Activated CD8-positive, alpha-beta memory T cell treated with anti-CD3 and anti-CD28 coated beads for 1 hour (primary cell): ENCODE measurements around the gene KHK.

Source experiments
- DNase-seq, 2 donors: peaks; one replicate each; pipeline ENCODE4 v3.0.0-alpha.2; 2020; ENCODE audit warnings: low read depth in 1 of 2; ENCODE audit errors: extremely low read depth in 1 of 2

Gene KHK

DNA sequence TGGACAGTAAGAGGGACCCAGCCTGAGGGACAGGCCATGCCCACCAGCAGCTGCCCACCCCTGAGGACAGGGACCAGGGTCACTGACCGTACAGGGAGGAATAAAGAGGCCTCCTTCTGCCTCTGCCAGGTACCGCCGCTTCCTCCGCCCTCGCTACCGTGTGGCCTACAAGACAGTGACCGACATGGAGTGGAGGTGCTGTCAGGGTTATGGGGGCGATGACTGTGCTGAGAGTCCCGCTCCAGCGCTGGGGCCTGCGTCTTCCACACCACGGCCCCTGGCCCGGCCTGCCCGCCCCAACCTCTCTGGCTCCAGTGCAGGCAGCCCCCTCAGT, 6.0 kb upstream of the KHK start:
- DNase-seq = no peak

- DNase-seq = no peak
These were observed 4.4 kb upstream of the KHK start for GRCh38 chr2:27081984-27082772.

DNA sequence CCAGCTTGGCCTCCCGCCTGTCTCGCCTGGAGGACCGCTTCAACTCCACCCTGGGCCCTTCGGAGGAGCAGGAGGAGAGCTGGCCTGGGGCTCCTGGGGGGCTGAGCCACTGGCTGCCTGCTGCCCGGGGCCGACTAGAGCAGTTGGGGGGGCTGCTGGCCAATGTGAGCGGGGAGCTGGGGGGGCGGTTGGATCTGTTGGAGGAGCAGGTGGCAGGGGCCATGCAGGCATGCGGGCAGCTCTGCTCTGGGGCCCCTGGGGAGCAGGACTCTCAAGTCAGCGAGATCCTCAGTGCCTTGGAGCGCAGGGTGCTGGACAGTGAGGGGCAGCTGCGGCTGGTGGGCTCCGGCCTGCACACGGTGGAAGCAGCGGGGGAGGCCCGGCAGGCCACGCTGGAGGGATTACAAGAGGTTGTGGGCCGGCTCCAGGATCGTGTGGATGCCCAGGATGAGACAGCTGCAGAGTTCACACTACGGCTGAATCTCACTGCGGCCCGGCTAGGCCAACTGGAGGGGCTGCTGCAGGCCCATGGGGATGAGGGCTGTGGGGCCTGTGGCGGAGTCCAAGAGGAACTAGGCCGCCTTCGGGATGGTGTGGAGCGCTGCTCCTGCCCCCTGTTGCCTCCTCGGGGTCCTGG, 3.7 kb upstream of the KHK start:
- no peak for DNase-seq

DNA sequence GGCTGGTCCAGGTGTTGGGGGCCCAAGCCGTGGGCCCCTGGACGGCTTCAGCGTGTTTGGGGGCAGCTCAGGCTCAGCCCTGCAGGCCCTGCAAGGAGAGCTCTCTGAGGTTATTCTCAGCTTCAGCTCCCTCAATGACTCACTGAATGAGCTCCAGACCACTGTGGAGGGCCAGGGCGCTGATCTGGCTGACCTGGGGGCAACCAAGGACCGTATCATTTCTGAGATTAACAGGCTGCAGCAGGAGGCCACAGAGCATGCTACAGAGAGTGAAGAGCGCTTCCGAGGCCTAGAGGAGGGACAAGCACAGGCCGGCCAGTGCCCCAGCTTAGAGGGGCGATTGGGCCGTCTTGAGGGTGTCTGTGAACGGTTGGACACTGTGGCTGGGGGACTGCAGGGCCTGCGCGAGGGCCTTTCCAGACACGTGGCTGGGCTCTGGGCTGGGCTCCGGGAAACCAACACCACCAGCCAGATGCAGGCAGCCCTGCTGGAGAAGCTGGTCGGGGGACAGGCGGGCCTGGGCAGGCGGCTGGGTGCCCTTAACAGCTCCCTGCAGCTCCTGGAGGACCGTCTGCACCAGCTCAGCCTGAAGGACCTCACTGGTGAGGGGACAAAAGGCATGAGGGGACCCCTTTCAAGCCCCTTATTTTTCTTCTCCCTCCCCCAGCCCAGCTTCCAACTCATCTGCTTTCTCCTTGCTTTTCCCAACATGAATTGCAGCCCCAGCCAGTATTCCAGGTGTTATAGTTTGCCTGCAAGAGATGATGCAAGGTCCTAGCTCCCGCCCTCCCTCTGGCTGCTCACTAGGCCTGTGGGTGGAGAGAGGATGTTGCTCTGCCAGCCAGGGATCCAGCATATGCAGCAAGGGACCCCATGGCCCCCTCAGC, 2.9 kb upstream of the KHK start:
- DNase-seq = no peak

GRCh38 chr2:27084297-27085061, 2.1 kb upstream of the KHK start:
- DNase-seq = no peak

DNA sequence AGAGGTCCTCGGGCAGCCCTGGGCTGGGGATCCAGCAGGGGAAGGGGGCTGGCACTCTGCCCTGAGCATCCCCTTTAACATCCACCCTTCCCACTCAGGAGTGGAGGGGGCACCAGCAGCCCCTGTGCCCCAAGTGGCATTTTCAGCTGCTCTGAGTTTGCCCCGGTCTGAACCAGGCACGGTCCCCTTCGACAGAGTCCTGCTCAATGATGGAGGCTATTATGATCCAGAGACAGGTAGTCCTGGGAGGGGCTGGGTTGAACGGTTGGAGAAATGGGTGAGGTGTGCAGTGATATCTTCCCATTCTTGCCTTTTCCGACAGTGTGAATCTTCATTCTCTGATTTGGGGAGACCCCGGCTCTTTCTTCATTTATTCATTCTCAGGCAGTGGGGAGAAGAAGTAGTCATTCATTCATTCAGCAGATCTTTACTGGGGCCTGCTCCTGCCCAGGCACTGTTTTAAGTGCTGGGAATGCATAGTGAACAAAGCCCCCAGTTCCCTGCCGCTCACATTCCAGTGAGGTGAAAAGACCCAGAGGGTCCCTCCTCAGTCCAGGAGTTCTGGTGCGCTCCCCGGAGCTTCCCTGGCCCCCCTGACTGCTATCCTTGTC, 1.4 kb upstream of the KHK start:
- no peak for DNase-seq

- DNase-seq = no peak
These were observed 891 bp upstream of the KHK start for GRCh38 chr2:27085673-27086089.

- DNase-seq = peak; percentile 89 to 97
These were observed 365 bp upstream of the KHK start for GRCh38 chr2:27086090-27086723.

DNA sequence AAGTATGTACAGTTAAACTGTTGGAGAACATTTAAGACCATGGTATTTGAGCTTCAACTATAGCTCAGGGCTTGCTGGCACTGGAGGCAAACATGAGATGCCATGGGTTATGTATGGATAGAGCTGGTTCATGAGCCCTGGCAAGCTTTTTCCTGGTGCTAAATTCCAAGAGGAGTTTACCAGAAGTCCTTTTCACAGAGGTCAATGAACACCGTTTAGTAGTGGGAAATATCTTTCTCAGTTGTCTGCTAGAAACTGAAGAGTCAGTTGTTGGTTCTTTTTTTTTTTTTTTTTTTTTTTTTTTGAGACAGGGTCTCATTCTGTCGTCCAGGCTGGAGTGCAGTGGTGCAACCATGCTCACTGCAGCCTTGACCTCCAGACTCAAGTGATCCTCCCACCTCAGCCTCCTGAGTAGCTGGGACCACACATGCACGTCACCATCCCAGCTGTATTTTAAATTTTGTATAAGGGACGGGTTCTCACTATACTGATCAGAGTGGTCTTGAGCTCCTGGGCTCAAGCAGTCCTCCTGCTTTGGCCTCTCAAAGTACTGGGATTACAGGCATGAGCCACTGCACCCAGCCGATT, 1.3 kb downstream of the KHK start:
- DNase-seq = no peak

- DNase-seq = no peak
These were observed 2.1 kb downstream of the KHK start for GRCh38 chr2:27088634-27089033.

- no peak for DNase-seq
These were observed 2.8 kb downstream of the KHK start for GRCh38 chr2:27089111-27089954.

GRCh38 chr2:27091746-27092695, 5.4 kb downstream of the KHK start:
- DNase-seq = no peak

- DNase-seq = no peak
These were observed 6.3 kb downstream of the KHK start for GRCh38 chr2:27092696-27093429.

DNA sequence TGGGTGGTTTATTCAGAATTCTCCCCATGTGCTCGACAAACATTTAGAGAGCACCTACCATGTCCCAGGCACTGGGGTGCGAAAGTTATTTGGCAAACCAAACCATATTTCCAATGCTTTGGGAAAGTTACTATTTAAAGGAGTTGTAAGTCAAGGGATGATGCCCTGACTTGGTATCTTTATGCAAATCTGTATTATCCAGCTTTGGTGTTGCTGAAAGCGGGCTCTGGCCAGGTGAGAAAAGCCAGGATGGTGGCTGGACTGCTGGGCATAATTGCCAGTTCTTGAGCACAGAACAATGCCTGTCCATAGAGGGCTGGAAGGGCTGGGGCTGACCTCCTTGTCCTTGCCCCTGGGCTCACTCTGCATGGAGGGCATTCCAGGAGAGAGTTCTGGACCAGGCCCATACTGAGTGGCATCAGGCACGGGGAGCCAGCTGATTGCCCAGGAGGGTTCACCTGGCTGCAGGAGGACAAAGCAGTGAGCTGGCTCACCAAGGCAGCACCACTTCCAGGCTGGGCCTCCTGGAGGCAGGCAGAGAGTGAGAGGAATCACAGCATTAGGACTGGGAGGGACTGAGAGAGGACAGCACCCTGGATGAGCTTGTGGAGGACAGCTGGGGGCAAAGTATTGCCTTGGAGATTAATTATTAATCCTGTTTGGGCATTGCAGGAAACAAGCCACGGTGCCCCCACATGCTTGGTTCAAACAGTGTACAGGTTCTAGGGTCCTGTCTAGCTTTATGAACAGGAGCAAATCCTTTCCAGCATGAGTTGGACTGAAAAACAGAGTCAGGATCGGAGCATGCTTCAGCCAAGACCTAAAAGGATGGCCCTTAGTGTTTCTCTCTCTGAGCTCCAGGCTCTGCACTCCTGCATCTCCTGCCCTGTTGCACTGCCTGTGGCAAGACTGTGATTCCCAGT, 7.1 kb downstream of the KHK start:
- no peak for DNase-seq

GRCh38 chr2:27094353-27094984, 7.9 kb downstream of the KHK start:
- DNase-seq = no peak

DNA sequence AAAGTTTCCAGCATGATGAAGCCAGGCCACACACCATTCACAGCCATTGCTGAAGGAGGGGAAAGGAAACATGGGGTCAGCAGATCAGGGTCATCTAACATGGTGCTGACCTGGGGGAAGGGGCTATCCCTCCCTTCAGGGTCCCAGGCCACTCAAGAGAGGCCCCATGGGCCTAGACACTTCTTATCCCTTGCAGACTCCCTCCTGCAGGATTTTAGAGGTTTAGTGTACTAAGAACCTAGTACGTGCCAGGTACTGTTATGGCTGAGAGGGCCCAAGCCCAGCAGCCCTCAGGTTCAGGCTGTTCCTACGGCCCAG, 8.8 kb downstream of the KHK start:
- DNase-seq = no peak
